ENCODE measurements around the gene ZNF135. TPM values are rescaled to one million over a fixed set of nuclear protein-coding genes. Genes with fewer than 3 reads are reported as not detected.

The ZNF135 gene
- total RNA-seq, 4 donors from 2014 or later, result 6.2 to 18.6 (median 15.3) TPM

DNA sequence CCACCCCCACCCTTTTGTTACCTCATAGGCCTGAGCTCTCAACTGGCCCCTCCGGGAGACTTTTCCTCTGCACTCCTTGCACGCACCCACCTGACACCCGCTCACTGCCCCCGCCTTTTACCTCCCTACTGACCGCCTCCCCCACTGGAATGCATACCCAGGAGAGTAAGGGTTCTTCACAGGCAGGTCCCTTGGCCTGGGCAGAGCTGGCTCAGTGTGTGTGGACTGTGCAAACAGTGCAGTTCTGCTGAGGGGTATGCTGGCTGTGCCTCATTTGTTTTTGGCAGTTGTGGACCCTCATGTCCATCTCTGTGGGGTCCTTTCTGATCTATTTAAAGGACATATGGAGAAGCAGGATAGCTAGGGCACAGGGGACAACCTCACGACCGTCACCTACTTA lies 34.0 kb downstream of the ZNF135 start:
- TF ChIP-seq, protein P1, sequence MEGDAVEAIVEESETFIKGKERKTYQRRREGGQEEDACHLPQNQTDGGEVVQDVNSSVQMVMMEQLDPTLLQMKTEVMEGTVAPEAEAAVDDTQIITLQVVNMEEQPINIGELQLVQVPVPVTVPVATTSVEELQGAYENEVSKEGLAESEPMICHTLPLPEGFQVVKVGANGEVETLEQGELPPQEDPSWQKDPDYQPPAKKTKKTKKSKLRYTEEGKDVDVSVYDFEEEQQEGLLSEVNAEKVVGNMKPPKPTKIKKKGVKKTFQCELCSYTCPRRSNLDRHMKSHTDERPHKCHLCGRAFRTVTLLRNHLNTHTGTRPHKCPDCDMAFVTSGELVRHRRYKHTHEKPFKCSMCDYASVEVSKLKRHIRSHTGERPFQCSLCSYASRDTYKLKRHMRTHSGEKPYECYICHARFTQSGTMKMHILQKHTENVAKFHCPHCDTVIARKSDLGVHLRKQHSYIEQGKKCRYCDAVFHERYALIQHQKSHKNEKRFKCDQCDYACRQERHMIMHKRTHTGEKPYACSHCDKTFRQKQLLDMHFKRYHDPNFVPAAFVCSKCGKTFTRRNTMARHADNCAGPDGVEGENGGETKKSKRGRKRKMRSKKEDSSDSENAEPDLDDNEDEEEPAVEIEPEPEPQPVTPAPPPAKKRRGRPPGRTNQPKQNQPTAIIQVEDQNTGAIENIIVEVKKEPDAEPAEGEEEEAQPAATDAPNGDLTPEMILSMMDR (IDR thresholded peaks at IDR 0.05), result no peak
- no peak for TF ChIP-seq POLR2A (IDR thresholded peaks at IDR 0.05)
- H3K9me3 ChIP-seq, result peaks cover 0 to 5% of the 10 kb centered on the region in 2 donors
- no peak for DNase-seq
- no peaks in the 10 kb centered on the region for H3K36me3 ChIP-seq
- intact Hi-C loops (cut with DNase I; ENCODE audit: low total_unique reads), result no loop called here
- no peak overlapping the region for H3K27ac ChIP-seq
- no peak overlapping the region for H3K4me3 ChIP-seq
- no peaks in the 10 kb centered on the region for H3K27me3 ChIP-seq
- H3K4me1 ChIP-seq, result peaks cover 0 to 3% of the 10 kb centered on the region in 2 donors

- no peak overlapping the region for H3K4me3 ChIP-seq
- H3K4me1 ChIP-seq, result peaks cover 0 to 3% of the 10 kb centered on the region in 2 donors
- no peak for DNase-seq
- H3K9me3 ChIP-seq, result no peaks in the 10 kb centered on the region
- no peak overlapping the region for H3K27ac ChIP-seq
- no peaks in the 10 kb centered on the region for H3K36me3 ChIP-seq
- intact Hi-C loops (cut with DNase I; ENCODE audit: low total_unique reads), result no loop called here
- TF ChIP-seq, protein P1 (IDR thresholded peaks at IDR 0.05), result no peak
- no peak for TF ChIP-seq POLR2A (IDR thresholded peaks at IDR 0.05)
- H3K27me3 ChIP-seq, result no peaks in the 10 kb centered on the region
These were observed 36.2 kb downstream of the ZNF135 start for GRCh38 chr19:58095328-58095727.

GRCh38 chr19:58096884-58097283 lies 37.8 kb downstream of the ZNF135 start:
- H3K9me3 ChIP-seq, result no peaks in the 10 kb centered on the region
- no peak for TF ChIP-seq POLR2A (IDR thresholded peaks at IDR 0.05)
- TF ChIP-seq, protein P1 (IDR thresholded peaks at IDR 0.05), result no peak
- intact Hi-C loops (cut with DNase I; ENCODE audit: low total_unique reads), result no loop called here
- no peaks in the 10 kb centered on the region for H3K36me3 ChIP-seq
- H3K4me3 ChIP-seq, result peak overlapping the region; percentile 90 to 100
- no peak for DNase-seq
- no peak overlapping the region for H3K27ac ChIP-seq
- peaks cover 0 to 3% of the 10 kb centered on the region in 2 donors for H3K4me1 ChIP-seq
- no peaks in the 10 kb centered on the region for H3K27me3 ChIP-seq

DNA sequence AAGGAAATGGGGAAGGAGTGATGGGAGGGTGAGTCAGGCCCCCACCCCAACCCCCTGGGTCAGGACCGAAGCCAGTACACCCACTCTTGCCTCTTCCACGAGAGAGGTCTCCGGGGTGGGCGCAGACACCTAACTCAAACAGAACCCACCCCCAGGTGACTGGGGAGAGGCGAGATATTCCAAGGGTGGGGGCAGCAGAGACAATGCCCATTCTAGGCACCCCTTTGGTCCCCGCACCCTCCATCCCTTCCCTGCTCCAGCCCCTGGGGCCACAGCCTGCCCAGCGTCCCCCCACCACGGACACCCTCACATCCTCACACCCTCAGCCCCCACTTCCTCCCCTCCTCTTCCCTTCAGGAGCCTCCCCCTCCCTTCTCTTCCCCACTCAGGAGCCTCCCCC lies 38.3 kb downstream of the ZNF135 start:
- peak overlapping the region; percentile 90 to 100 for H3K4me3 ChIP-seq
- no peak for DNase-seq
- no peaks in the 10 kb centered on the region for H3K9me3 ChIP-seq
- H3K27me3 ChIP-seq, result no peaks in the 10 kb centered on the region
- intact Hi-C loops (cut with DNase I; ENCODE audit: low total_unique reads), result no loop called here
- TF ChIP-seq, protein P1 (IDR thresholded peaks at IDR 0.05), result no peak
- TF ChIP-seq POLR2A (IDR thresholded peaks at IDR 0.05), result no peak
- peak overlapping the region; percentile 97 for H3K27ac ChIP-seq
- no peaks in the 10 kb centered on the region for H3K36me3 ChIP-seq
- peaks cover 0 to 3% of the 10 kb centered on the region in 2 donors for H3K4me1 ChIP-seq

- Histone ChIP-seq H3K4me3 (peak within 1 kb of the TSS; percentile 90 to 100), H3K36me3 (no peaks in the 10 kb centered on the region), H3K27me3 (no peaks in the 10 kb centered on the region), H3K27ac (peak within 1 kb of the TSS; percentile 97), H3K4me1 (peaks cover 0 to 3% of the 10 kb centered on the region in 2 donors), H3K9me3 (no peaks in the 10 kb centered on the region)
- intact Hi-C loops (cut with DNase I; ENCODE audit: low total_unique reads), result no loop called here
- peak; percentile 98 to 99 for DNase-seq
- peak; percentile 65 to 90 for TF ChIP-seq POLR2A (IDR thresholded peaks at IDR 0.05)
- TF ChIP-seq, protein P1 (IDR thresholded peaks at IDR 0.05), result peak in 1 of 4 experiments; percentile 11
These were observed 38.9 kb downstream of the ZNF135 start, which contains the start of gene ZSCAN18 for GRCh38 chr19:58097781-58098681. TSS of gene ZSCAN18 (minus strand) at chr19:58098231. CDS start at chr19:58090267, 7,964 bp downstream.
